HUES64 (cell line): ENCODE measurements around the gene UPK3A.
"Not testable (repeated sequence)": the region's sequence is repeated elsewhere in the genome, so short reads cannot be mapped to it uniquely, and the experiment has no call there.

Experiments used
- H3K27ac ChIP-seq: 2 replicates; pipeline ENCODE4 v1.7.0; 2013; ENCODE audit warnings: low read depth, low read length, inconsistent platforms
- H3K27me3 ChIP-seq: 2 replicates; pipeline ENCODE4 v1.6.1; 2013; ENCODE audit warnings: mild to moderate bottlenecking, low read length; ENCODE audit not compliant: insufficient read depth
- H3K36me3 ChIP-seq: 2 replicates; pipeline ENCODE4 v1.6.1; 2013; ENCODE audit warnings: mild to moderate bottlenecking, low read length; ENCODE audit not compliant: insufficient read depth
- H3K4me1 ChIP-seq: 2 replicates; pipeline ENCODE4 v1.6.1; 2013; ENCODE audit warnings: mild to moderate bottlenecking, low read length, moderate library complexity; ENCODE audit not compliant: insufficient read depth
- H3K4me3 ChIP-seq: 2 replicates; pipeline ENCODE4 v1.5.1; 2013; ENCODE audit warnings: mild to moderate bottlenecking, low read length, moderate library complexity
- H3K9ac ChIP-seq: 2 replicates; pipeline ENCODE4 v1.6.1; 2013; ENCODE audit warnings: mild to moderate bottlenecking, low read depth, low read length
- H3K9me3 ChIP-seq: 2 replicates; pipeline ENCODE4 v1.6.1; 2013; ENCODE audit warnings: low read depth, low read length; ENCODE audit not compliant: insufficient read depth
- WGBS: fragments of 150-250, 120-280 bp; methylation state at CpG from one replicate; pipeline ENCODE4 v1.1.7; 2013; ENCODE audit warnings: missing lambda C conversion rate; 5-methylcytosine and 5-hydroxymethylcytosine counted together

The UPK3A gene

DNA sequence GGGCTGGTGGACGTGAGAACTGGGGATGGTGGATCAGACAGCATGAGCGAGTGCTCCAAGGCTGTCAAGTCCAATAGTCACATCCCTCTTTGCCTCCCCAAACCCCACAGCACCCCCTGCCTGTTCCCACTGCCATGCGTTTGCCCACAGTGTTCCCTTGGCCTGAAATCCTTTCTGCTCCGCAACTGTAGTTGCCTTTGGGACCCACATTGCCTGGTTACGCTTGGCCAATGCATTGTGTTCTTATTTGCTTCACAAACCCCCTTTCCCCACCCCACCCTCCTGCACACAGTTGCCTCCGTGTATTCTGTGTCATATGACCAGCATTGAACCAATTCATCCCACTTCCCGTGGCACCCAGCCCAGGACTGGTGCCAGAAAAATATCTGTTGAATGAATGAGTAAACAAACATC, 42.0 kb upstream of the UPK3A start:
- H3K27ac ChIP-seq: no peak overlapping the region

DNA sequence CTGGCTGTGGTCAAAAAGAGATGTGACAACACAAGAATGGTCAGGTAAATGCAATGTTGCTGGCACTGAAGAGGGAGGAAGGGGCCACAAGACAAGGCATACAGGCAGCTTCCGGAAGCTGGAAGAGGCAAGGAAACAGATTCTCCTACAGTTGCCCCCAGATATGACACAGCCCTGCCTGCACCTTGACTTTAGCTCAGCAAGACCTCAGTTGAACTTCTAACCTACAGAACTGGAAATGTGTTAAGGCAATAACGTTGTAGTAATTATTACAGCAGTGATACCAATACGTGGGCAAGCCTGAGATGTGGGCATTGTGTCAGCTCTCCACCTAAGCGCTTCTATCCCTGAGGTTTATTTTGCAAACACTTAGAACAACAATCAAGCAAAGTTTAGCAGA, 39.8 kb upstream of the UPK3A start:
- H3K36me3 ChIP-seq: no peaks in the 10 kb centered on the region
- H3K27me3 ChIP-seq: peaks cover 19% of the 10 kb centered on the region
- no peak overlapping the region for H3K27ac ChIP-seq
- H3K9ac ChIP-seq: no peak overlapping the region
- H3K4me1 ChIP-seq: peaks cover 4% of the 10 kb centered on the region; the same call in 1 of the 2 replicates
- H3K9me3 ChIP-seq: no peaks in the 10 kb centered on the region
- WGBS: 90% methylated on average over 4 of the region's 4 CpGs
- no peak overlapping the region for H3K4me3 ChIP-seq

More for the DNA sequence above, 42.0 kb upstream of the UPK3A start:
- H3K9ac ChIP-seq: no peak overlapping the region
- H3K4me1 ChIP-seq: peaks cover 4% of the 10 kb centered on the region; the same call in 1 of the 2 replicates
- no peaks in the 10 kb centered on the region for H3K36me3 ChIP-seq
- no peak overlapping the region for H3K4me3 ChIP-seq
- 80% methylated on average over 7 of the region's 7 CpGs for WGBS
- peaks cover 21% of the 10 kb centered on the region for H3K27me3 ChIP-seq
- no peaks in the 10 kb centered on the region for H3K9me3 ChIP-seq

DNA sequence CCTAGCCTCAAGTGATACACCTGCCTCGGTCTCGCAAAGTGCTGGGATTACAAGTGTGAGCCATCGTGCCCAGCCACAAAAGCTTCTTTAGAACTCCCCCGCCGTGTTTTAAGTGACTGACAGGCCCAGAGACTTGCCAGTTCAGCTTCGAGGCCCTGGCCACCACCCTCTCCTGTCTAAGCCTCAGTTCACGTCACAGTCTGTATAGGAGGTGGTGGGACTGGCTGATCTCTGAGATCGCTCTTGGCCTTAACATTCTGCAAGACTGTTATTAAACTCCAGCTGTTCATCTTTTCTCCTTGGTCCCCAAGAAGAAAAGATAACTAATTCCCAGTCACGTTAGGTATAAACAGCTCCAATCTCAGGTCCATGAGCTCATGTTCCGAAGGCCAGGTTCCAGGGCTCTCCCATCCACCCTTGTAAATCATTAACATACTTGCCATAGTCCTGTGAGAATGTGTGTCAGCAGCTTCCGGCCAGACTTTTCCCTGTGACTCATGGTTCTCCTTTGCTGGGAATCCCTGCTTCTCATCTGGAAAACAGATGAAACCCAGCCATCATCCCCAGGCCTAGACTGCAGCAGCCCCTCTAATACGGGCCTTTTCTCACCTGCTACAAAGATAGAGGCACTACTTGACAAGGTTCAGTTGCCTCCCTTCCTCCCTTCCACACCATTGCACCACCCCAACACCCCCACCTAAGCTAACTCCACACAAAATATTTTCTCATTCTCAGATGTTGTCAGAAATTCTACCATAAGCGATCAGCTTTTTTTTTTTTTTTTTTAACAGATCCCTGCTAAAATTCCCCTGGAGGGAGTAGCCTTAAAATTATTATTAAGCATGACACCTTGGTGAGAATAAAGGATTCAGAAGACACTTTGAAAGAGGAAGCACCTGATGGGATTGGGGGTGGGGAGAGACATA, 38.4 kb upstream of the UPK3A start:
- no peak overlapping the region for H3K4me3 ChIP-seq
- H3K27ac ChIP-seq: no peak overlapping the region
- 81% methylated on average over 13 of the region's 13 CpGs for WGBS
- peaks cover 11% of the 10 kb centered on the region; the same call in 1 of the 2 replicates for H3K27me3 ChIP-seq
- no peaks in the 10 kb centered on the region for H3K9me3 ChIP-seq
- no peak overlapping the region for H3K9ac ChIP-seq
- no peaks in the 10 kb centered on the region for H3K36me3 ChIP-seq
- peaks cover 4% of the 10 kb centered on the region; the same call in 1 of the 2 replicates for H3K4me1 ChIP-seq

DNA sequence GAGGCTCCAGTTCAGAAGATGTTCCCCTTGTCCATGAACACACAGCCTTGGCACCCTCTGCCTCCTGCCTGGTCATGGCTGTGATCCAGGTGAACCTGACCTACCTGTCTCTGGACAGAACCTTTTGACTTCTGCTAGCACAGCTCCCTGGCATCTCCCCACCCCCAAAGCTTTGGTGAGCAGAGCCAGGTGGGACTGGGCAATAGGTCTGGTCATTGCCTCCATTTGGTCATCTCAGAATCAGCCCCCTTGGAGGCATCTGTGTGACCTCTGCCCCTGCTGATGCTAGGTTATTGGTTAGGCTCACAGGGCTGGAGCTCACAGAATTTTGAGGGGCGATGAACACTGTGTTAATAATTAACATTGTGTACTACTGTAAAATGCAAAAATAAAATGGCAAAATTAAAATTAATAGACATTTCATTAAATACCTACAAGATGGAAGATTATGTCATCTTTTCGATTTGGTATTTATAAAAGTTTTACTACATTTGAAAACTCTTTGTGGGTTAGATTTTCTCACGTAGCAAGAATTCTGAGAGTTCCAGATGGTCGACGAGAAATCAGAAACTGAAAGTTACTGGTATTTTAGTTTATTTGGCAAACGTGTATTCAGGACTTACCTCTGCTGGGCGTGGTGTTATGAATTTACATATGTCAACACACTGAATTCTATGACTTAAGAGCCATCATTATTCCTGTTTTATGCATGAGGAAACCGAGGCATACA, 35.8 kb upstream of the UPK3A start:
- Histone ChIP-seq H3K4me3 (no peak overlapping the region), H3K9ac (no peak overlapping the region), H3K9me3 (no peaks in the 10 kb centered on the region), H3K4me1 (peaks cover 4% of the 10 kb centered on the region; the same call in 1 of the 2 replicates), H3K27me3 (no peaks in the 10 kb centered on the region), H3K36me3 (no peaks in the 10 kb centered on the region), H3K27ac (no peak overlapping the region)
- WGBS: 88% methylated on average over 7 of the region's 8 CpGs

DNA sequence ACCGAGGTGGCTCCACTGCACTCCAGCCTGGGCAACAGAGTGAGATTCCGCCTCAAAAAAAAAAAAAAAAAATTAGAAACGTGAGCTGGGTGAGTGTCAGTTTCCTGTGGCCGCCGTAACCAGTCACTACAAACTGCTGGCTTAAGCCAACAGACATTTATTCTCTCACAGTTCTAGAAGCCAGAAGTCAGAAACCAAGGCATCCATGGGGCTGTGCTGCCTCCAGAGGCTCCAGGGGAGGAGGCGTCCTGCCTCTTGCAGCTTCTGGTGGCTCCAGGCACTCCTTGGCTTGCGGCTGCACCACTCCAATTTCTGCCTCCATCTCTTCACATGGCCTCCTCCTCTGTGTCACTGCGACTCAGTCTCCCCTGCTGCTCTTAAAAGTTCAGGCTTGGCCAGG, 32.9 kb upstream of the UPK3A start:
- no peak overlapping the region for H3K27ac ChIP-seq

DNA sequence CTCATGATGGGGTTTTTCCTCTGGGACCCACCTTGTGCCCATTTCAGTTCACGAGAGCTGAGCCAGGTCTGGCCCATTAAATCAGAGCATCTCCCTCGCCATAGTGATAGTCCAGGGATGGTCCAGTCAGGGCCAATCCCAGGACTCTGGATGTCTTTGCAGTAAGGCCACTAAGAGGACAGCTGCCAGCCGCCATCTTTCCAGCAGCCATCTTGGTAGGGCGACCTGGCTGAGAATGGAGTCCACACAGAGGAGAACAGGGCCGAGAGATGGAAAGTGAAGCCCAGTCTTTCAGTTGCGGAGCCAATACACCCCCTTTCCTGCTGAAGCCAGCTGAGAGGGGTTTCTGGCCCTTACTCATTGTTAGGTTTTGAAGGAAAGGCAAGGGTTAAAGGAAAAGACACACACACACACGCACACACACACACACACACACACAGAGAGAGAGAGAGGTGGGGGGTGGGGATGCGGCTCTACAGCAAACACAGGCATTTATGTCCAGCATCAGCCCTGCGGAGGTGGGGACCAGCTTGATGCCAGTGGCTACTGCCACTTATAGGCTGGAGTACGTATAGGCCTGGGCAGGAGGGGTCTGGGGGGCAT, 31.6 kb upstream of the UPK3A start:
- no peak overlapping the region for H3K27ac ChIP-seq
- 86% methylated on average over 9 of the region's 10 CpGs for WGBS
- H3K9me3 ChIP-seq: no peaks in the 10 kb centered on the region
- H3K4me1 ChIP-seq: no peaks in the 10 kb centered on the region
- H3K4me3 ChIP-seq: no peak overlapping the region
- no peaks in the 10 kb centered on the region for H3K36me3 ChIP-seq
- H3K27me3 ChIP-seq: no peaks in the 10 kb centered on the region
- no peak overlapping the region for H3K9ac ChIP-seq

More for the DNA sequence above, 32.9 kb upstream of the UPK3A start:
- H3K36me3 ChIP-seq: no peaks in the 10 kb centered on the region
- no peaks in the 10 kb centered on the region for H3K9me3 ChIP-seq
- H3K4me1 ChIP-seq: no peaks in the 10 kb centered on the region
- WGBS: 92% methylated on average over 8 of the region's 8 CpGs
- H3K4me3 ChIP-seq: no peak overlapping the region
- H3K9ac ChIP-seq: no peak overlapping the region
- H3K27me3 ChIP-seq: no peaks in the 10 kb centered on the region

DNA sequence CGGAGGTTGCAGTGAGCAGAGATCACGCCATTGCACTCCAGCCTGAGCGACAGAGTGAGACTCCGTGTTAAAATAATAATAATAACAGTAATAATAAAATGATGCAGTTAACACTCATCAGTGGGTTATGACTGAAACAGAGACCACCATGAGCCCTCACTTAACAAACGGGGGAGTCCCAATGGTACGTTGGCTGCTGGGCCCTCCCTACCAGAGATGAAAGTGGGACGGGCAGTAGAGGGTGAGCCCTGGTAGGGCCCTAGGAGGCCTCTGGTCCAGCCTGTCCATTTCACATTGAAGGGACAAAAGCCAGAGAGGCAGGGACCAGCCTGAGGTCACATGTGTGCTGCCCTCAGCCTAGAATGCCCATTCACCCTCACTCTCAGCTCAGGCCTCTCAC, 30.4 kb upstream of the UPK3A start:
- no peaks in the 10 kb centered on the region for H3K4me1 ChIP-seq
- no peaks in the 10 kb centered on the region for H3K36me3 ChIP-seq
- H3K9me3 ChIP-seq: no peaks in the 10 kb centered on the region
- no peak overlapping the region for H3K4me3 ChIP-seq
- H3K9ac ChIP-seq: no peak overlapping the region
- no peaks in the 10 kb centered on the region for H3K27me3 ChIP-seq
- WGBS: 95% methylated on average over 5 of the region's 7 CpGs
- no peak overlapping the region for H3K27ac ChIP-seq

DNA sequence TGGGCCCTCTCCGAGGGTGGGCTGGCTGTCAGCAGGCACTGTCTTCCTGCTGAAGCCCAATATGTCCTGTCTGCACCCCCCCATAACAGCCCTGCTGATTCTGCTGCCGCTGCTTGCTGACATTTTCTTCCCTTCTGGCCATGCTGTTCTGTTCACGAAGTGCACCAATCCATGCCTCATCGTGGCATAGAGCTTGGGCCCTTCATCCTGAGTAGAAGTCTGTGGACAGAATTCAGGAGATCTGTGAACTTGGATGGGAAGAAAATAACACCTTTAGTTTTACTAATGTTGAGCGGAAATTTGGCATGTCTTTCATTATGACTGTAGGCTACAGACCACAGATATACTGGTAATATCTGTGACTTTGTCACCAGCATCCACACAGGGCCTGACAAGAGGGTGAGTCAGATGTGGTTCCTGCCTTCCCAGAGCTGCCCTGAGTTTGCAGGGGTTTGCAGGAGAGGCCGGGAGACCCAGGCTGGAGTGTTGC, 29.9 kb upstream of the UPK3A start:
- WGBS: 88% methylated on average over 6 of the region's 6 CpGs
- H3K27me3 ChIP-seq: no peaks in the 10 kb centered on the region
- no peaks in the 10 kb centered on the region for H3K4me1 ChIP-seq
- no peak overlapping the region for H3K27ac ChIP-seq
- H3K4me3 ChIP-seq: no peak overlapping the region
- H3K9me3 ChIP-seq: no peaks in the 10 kb centered on the region
- no peaks in the 10 kb centered on the region for H3K36me3 ChIP-seq
- H3K9ac ChIP-seq: no peak overlapping the region

DNA sequence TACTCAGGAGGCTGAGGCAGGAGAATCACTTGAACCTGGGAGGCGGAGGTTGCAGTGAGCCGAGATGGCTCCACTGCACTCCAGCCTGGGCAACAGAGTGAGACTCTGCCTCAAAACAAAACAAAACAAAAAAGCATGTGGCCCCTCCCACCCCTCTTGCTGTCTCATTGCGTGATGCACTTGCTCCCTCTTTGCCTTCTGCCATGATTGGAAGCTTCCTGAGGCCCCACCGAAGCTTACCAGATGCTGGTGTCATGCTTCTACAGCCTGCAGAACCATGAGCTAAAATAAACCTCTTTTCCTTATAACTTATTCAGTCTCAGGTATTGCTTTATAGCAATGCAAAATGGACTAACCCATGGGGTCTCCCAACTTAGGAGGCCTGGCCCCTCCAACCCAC, 26.8 kb upstream of the UPK3A start:
- H3K9me3 ChIP-seq, H3K36me3 ChIP-seq, H3K4me3 ChIP-seq, H3K27me3 ChIP-seq, H3K4me1 ChIP-seq, H3K27ac ChIP-seq, H3K9ac ChIP-seq: not testable (repeated sequence)
- 94% methylated on average over 4 of the region's 4 CpGs for WGBS

DNA sequence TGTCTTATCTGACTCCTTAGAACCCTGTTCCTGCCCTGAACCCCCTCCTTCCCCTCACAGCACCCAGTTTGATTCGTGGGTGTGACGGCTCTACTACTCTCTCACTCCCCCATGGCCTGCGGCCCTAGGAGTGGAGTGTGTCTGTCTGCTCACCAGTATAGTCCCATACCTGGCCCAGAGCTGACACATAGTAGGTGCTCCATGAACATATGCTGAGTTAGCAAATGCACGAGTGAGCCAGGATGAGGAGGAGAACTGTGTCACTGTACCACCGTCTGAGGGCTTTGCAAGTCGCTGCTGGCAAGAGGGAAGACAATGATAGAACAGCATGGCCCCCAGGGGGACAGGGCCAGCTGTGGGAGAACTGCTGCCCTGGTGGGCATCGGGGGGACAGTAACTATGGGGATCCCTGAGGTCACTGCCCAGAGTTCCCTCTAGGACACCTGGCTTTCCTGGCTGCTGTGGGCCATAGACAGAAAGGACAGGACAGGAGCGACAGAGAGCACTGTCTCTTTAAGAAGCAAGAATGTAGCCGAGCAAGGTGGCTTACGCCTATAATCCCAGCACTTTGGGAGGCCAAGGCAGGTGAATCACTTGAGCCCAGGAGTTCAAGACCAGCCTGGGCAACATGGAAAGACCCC, 24.9 kb upstream of the UPK3A start:
- Histone ChIP-seq H3K4me3 (no peak overlapping the region), H3K9me3 (no peaks in the 10 kb centered on the region), H3K27ac (no peak overlapping the region), H3K27me3 (peaks cover 8% of the 10 kb centered on the region; the same call in 1 of the 2 replicates), H3K9ac (no peak overlapping the region), H3K36me3 (no peaks in the 10 kb centered on the region), H3K4me1 (no peaks in the 10 kb centered on the region)
- 83% methylated on average over 10 of the region's 10 CpGs for WGBS
